ENCODE measurements around the gene RPRD1B. TPM values are rescaled to one million over a fixed set of nuclear protein-coding genes. Genes with fewer than 3 reads are reported as not detected.

Gene RPRD1B
- polyA plus RNA-seq, 2 of the 4 experiments (the other 2 are of a cell fraction), result 16.4 to 28.4 TPM

DNA sequence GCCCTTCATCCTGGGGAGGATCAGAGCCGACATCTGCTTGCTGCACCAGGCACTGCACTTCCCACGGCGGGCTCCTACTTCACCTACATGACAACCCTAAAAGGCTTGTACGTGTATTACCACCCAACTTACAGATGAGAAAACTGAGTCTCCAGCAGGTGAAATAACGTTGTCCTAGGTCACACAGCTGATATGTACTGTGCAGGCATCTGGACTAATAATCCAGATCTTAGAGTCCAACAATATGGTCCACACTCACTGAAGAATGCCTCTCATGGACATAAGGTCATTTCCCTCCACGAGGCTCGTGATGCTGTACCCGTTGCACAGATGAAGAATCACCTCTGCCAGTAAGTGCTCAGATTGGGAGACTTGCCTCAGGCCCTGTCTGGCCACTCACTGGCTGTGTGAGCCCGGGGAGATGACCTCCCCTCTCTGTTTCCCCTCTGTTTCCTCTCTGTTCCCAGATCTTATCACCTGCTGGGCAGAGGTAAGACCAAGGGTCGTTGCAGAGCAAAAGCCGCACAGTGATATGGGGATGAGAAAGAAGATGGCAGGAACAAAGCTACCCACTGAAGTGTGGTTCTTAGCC is 99.5 kb downstream of the RPRD1B start:
- WGBS (ENCODE audit: missing lambda C conversion rate), result 85% methylated on average over 11 of the region's 11 CpGs
- DNase-seq (ENCODE audit: low read depth in 1 of 2, low spot score in 1 of 2) (no peak), ATAC-seq (no peak), FAIRE-seq (no peak)
- POLR2A ChIA-PET, result interaction anchor here (0.6 to 1.1 kb wide), 2 partner anchors 84 to 85 kb away, joined by 4 to 6 read pairs; no protein-coding TSS in a partner anchor
- no peaks in the 10 kb centered on the region for H3K9me3 ChIP-seq
- H3K4me3 ChIP-seq, result no peak overlapping the region
- CTCF ChIA-PET, result interaction anchor here (1.5 to 2.3 kb wide), 4 partner anchors 12 to 75 kb away, joined by 3 to 6 read pairs (median 6); no protein-coding TSS in a partner anchor
- TF ChIP-seq HEYL (CRISPR knock-in tag; IDR thresholded peaks at IDR 0.05) (no peak), HOXB5 (CRISPR knock-in tag; IDR thresholded peaks at IDR 0.05) (no peak)
- H3K27ac ChIP-seq, result peak overlapping the region in 1 of 2 experiments; percentile 83; a peak in 3 of 6 replicates
- H3K4me1 ChIP-seq, result peaks cover 38% of the 10 kb centered on the region
- no peak overlapping the region for H3K4me2 ChIP-seq

DNA sequence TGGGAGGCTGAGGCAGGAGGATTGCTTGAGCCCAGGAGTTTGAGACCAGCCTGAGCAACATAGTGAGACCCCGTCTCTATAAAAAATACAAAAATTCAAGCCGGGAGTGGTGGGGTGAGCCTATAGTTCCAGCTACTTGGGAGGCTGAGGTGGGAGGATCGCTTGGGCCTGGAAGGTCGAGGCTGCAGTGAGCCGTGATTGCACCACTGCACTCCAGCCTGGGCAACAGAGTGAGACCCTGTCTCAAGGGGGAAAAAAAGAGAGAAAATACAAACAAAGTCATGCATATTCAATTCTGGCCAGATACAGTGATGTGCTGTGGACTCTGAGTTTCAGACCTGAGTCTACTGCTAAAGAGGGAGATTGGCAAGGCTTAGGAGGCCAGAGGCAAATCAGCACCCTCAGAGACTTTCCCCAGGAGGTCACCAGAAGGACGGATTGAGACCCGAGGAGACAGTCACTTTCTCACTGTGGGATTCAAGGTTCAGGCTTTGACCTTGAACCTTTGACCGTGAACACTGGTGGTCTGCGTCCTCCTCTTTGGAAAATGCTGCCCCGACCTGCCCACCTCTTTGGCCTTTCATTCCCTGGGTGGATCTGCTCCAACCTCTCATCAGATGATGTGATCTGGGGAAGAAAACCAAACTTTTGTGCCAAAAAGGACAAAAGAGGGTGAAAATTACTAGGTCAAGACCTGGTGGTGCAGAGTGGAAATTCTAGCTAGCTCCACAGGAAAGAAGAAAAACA is 100.3 kb downstream of the RPRD1B start:
- DNase-seq (ENCODE audit: low read depth in 1 of 2, low spot score in 1 of 2), result no peak
- TF ChIP-seq, protein P1, sequence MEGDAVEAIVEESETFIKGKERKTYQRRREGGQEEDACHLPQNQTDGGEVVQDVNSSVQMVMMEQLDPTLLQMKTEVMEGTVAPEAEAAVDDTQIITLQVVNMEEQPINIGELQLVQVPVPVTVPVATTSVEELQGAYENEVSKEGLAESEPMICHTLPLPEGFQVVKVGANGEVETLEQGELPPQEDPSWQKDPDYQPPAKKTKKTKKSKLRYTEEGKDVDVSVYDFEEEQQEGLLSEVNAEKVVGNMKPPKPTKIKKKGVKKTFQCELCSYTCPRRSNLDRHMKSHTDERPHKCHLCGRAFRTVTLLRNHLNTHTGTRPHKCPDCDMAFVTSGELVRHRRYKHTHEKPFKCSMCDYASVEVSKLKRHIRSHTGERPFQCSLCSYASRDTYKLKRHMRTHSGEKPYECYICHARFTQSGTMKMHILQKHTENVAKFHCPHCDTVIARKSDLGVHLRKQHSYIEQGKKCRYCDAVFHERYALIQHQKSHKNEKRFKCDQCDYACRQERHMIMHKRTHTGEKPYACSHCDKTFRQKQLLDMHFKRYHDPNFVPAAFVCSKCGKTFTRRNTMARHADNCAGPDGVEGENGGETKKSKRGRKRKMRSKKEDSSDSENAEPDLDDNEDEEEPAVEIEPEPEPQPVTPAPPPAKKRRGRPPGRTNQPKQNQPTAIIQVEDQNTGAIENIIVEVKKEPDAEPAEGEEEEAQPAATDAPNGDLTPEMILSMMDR (IDR thresholded peaks at IDR 0.05), result no peak
- TF ChIP-seq RAD21 (conservative IDR thresholded peaks at IDR 0.05 in 1 of 2, IDR thresholded peaks at IDR 0.05 in 1 of 2), result no peak
- TF ChIP-seq, protein P2, sequence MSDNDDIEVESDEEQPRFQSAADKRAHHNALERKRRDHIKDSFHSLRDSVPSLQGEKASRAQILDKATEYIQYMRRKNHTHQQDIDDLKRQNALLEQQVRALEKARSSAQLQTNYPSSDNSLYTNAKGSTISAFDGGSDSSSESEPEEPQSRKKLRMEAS (IDR thresholded peaks at IDR 0.05), result no peak
- TF ChIP-seq HOXA7 (CRISPR knock-in tag; IDR thresholded peaks at IDR 0.05), result no peak
- TF ChIP-seq EP300 (IDR thresholded peaks at IDR 0.05), result no peak
- TF ChIP-seq, protein P3, sequence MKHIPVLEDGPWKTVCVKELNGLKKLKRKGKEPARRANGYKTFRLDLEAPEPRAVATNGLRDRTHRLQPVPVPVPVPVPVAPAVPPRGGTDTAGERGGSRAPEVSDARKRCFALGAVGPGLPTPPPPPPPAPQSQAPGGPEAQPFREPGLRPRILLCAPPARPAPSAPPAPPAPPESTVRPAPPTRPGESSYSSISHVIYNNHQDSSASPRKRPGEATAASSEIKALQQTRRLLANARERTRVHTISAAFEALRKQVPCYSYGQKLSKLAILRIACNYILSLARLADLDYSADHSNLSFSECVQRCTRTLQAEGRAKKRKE (CRISPR knock-in tag; IDR thresholded peaks at IDR 0.05; ENCODE audit: low read depth), result no peak
- TF ChIP-seq BHLHE40 (IDR thresholded peaks at IDR 0.05; ENCODE audit: low read depth, low read length), result no peak
- TF ChIP-seq PHF8 (IDR thresholded peaks at IDR 0.05; ENCODE audit: borderline replicate concordance, low read depth), result no peak
- TF ChIP-seq TP53 (CRISPR knock-in tag; IDR thresholded peaks at IDR 0.05), result no peak
- no peak for TF ChIP-seq HOXB5 (CRISPR knock-in tag; IDR thresholded peaks at IDR 0.05)
- CTCF ChIA-PET, result interaction anchor here (1.5 to 3.6 kb wide), 4 partner anchors 18 to 88 kb away, joined by 3 to 22 read pairs (median 6); no protein-coding TSS in a partner anchor
- POLR2A ChIA-PET, result interaction anchor here (1.7 kb wide), 1 partner anchor 10 kb away, joined by 5 read pairs; no protein-coding TSS in a partner anchor
- no peak overlapping the region for H3K4me2 ChIP-seq
- no peak for ATAC-seq
- peaks cover 29% of the 10 kb centered on the region for H3K4me1 ChIP-seq
- H3K27ac ChIP-seq, result peak overlapping the region in 1 of 2 experiments; percentile 83; a peak in 3 of 6 replicates
- FAIRE-seq, result no peak
- H3K9me3 ChIP-seq, result no peaks in the 10 kb centered on the region
- WGBS (ENCODE audit: missing lambda C conversion rate), result 87% methylated on average over 10 of the region's 10 CpGs
- H3K4me3 ChIP-seq, result no peak overlapping the region

DNA sequence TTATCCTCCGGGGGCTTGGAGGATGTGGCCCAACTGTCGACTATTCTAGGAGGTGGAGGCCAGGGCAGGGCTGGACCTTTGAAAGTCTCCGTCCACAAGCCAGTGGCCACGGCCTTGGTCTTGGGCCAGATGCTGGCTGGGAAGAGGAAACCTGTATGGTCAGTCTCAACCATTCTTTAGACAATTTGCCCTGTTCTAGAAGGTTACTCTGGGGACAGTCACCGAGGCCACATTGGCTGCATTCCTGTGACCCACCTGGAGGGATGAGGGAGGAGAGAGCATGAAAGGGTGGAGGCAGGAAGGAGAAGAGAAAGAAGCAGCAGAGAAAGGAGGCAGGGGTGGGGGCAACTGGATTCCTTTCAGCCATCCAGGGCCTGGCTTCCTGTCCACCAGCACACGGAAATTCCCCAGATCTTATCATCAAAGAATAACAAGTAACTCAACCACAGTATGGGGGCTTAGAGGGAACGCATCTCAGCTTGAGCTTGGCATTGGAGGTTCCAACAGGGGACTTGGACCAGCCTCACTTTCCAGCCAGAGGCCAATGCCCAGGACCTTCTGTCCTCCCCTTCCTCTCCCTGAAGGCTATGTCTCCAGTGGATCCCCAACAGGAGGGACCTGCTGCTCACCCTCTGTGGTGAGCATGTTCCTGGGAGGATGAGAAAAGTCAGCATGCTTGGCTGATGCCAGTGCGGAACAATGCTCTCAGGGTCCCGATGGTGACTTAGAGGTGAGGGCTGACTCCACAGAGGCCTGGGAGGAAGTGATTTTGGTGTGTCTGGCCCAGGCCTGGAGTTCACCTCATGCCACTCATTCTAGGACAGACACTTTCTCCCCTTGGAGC is 101.1 kb downstream of the RPRD1B start:
- Histone ChIP-seq H3K9me3 (no peaks in the 10 kb centered on the region), H3K4me1 (peaks cover 27% of the 10 kb centered on the region), H3K27ac (peak overlapping the region; percentile 56 to 83), H3K4me2 (peak overlapping the region; percentile 29; the same call in 1 of the 3 replicates), H3K4me3 (no peak overlapping the region)
- ChIA-PET CTCF (interaction anchor here (0.7 to 3.6 kb wide), 4 partner anchors 10 to 323 kb away, joined by 3 to 22 read pairs (median 4); no protein-coding TSS in a partner anchor), POLR2A (interaction anchor here (1.7 kb wide), 1 partner anchor 10 kb away, joined by 5 read pairs; no protein-coding TSS in a partner anchor)
- peak in 1 of 2 experiments; percentile 2; a peak in 2 of 6 replicates for ATAC-seq
- no peak for DNase-seq (ENCODE audit: low read depth in 1 of 2, low spot score in 1 of 2)
- WGBS (ENCODE audit: missing lambda C conversion rate), result 56% methylated on average over 9 of the region's 9 CpGs
- FAIRE-seq, result no peak
- TF ChIP-seq FOXS1 (CRISPR knock-in tag; IDR thresholded peaks at IDR 0.05), result no peak
- peak; percentile 68; the same call in 1 of the 2 replicates for TF ChIP-seq GATA3 (IDR thresholded peaks at IDR 0.05; ENCODE audit: borderline replicate concordance)
- no peak for TF ChIP-seq CHD2 (IDR thresholded peaks at IDR 0.05; ENCODE audit: low read length, partially characterized antibody)
- TF ChIP-seq JUN (IDR thresholded peaks at IDR 0.05), result 0 out of 5 replicates have a peak, but pooled peaks of 1 of the 2 experiments have one; percentile 15
- 0 out of 2 replicates have a peak, but pooled peaks have one; percentile 36 for TF ChIP-seq POLR2AphosphoS2 (conservative IDR thresholded peaks at IDR 0.05; ENCODE audit: low read length)

All from A549 (cell line).